ENCODE results near the gene TSHR. TPM values are rescaled to one million over a fixed set of nuclear protein-coding genes. Genes with fewer than 3 reads are reported as not detected.
A peak's percentile ranks its signal among the peaks of the same experiment; 100 is the strongest.

TSHR gene
- total RNA-seq, 1 experiment from 2014 or later = not detected

DNA sequence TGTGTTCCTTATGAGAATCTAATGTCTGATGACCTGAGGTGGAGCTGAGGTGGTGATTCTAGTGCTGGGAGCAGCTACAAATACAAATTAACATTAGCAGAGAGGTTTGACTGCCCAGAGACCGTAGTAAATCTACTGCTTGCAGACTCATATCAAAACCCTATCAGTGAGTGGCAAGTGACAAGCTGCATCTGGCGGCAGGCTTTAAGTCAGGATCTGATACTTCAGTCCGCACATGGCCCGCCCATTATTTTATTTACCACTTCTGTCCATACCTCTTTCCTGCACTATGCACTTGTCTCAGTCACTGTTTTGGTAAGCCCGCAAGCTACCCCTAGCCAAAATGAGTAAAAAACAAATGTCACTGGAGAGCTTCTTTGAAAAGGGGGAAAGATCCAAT, 25.3 kb upstream of the TSHR start:
- Histone ChIP-seq H3K79me2 (ENCODE audit: low read length) (peaks cover 57% of the 10 kb centered on the region), H3K9ac (ENCODE audit: low read length) (no peak overlapping the region), H3K4me1 (ENCODE audit: insufficient read depth, low read length) (peaks cover 15% of the 10 kb centered on the region), H3F3A (ENCODE audit: low read length, unreplicated experiment) (no peaks in the 10 kb centered on the region), H3K4me3 (ENCODE audit: low read length) (no peak overlapping the region), H3K9me2 (replicated peaks; ENCODE audit: low read length) (no peaks in the 10 kb centered on the region), H3K4me2 (ENCODE audit: low read length) (no peak overlapping the region), H2AFZ (ENCODE audit: low read length) (no peak overlapping the region), H4K20me1 (ENCODE audit: low read length) (0 out of 2 replicates have a peak, but pooled peaks cover 7% of the 10 kb centered on the region), H3K27ac (ENCODE audit: low read length) (no peak overlapping the region), H3K27me3 (ENCODE audit: low read length) (no peaks in the 10 kb centered on the region), H3K36me3 (ENCODE audit: low read depth, low read length) (no peaks in the 10 kb centered on the region), H3K9me3 (ENCODE audit: low read length) (no peaks in the 10 kb centered on the region)
- POLR2A ChIA-PET (ENCODE audit: unreplicated experiment) = no interaction called here
- CTCF ChIA-PET = no interaction called here
- no peak for DNase-seq
- BruUV-seq (replicated peaks) = no TSS peak
- TF ChIP-seq EZH2 (IDR thresholded peaks at IDR 0.05; ENCODE audit: low read length, unreplicated experiment) (no peak), EZH2phosphoT487 (IDR thresholded peaks at IDR 0.05; ENCODE audit: borderline replicate concordance, low read length) (no peak)
- TF ChIP-seq, protein P1, sequence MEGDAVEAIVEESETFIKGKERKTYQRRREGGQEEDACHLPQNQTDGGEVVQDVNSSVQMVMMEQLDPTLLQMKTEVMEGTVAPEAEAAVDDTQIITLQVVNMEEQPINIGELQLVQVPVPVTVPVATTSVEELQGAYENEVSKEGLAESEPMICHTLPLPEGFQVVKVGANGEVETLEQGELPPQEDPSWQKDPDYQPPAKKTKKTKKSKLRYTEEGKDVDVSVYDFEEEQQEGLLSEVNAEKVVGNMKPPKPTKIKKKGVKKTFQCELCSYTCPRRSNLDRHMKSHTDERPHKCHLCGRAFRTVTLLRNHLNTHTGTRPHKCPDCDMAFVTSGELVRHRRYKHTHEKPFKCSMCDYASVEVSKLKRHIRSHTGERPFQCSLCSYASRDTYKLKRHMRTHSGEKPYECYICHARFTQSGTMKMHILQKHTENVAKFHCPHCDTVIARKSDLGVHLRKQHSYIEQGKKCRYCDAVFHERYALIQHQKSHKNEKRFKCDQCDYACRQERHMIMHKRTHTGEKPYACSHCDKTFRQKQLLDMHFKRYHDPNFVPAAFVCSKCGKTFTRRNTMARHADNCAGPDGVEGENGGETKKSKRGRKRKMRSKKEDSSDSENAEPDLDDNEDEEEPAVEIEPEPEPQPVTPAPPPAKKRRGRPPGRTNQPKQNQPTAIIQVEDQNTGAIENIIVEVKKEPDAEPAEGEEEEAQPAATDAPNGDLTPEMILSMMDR (conservative IDR thresholded peaks at IDR 0.05; ENCODE audit: low read depth, low read length) = no peak
- no peak for ATAC-seq
- intact Hi-C loops (cut with micrococcal nuclease) = no loop called here

DNA sequence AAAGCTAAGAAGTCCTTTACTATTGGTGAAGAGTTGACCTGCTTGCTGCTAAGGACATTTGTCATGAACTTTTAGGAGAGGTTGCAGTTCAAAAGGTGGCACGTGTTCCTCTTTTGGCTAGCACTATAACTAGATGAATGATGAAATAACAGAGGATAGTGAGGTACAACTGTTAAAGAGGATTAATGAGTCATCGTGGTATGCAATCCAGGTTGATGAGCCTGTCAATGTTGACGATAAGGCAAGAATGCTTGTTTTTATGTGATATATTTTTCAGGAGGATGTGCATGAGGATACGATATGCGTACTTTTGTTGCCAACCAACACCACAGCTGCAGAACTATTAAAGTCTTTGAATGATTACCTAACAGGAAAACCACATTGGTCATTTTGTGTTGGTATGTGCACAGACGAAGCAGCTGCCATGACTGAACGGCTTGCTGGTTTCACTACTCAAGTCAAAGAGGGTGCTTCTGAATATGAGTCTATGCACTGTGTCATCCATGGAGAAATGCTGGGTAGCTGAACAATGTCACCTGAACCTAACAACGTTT, 24.5 kb upstream of the TSHR start:
- DNase-seq = peak; percentile 77

GRCh38 chr14:80933282-80933681, 22.1 kb upstream of the TSHR start:
- H3K36me3 ChIP-seq (ENCODE audit: low read depth, low read length) = no peaks in the 10 kb centered on the region; the same call in 1 of the 2 replicates
- TF ChIP-seq EZH2phosphoT487 (IDR thresholded peaks at IDR 0.05; ENCODE audit: borderline replicate concordance, low read length) = no peak
- TF ChIP-seq, protein P1 (conservative IDR thresholded peaks at IDR 0.05; ENCODE audit: low read depth, low read length) = no peak
- TF ChIP-seq EZH2 (IDR thresholded peaks at IDR 0.05; ENCODE audit: low read length, unreplicated experiment) = no peak
- no peaks in the 10 kb centered on the region for H3F3A ChIP-seq (ENCODE audit: low read length, unreplicated experiment)
- peaks cover 15% of the 10 kb centered on the region for H3K4me1 ChIP-seq (ENCODE audit: insufficient read depth, low read length)
- BruUV-seq (replicated peaks) = no TSS peak
- H3K4me2 ChIP-seq (ENCODE audit: low read length) = no peak overlapping the region
- no peak overlapping the region for H3K27ac ChIP-seq (ENCODE audit: low read length)
- intact Hi-C loops (cut with micrococcal nuclease) = no loop called here
- no peaks in the 10 kb centered on the region for H3K27me3 ChIP-seq (ENCODE audit: low read length)
- peaks cover 46% of the 10 kb centered on the region for H3K79me2 ChIP-seq (ENCODE audit: low read length)
- H3K9ac ChIP-seq (ENCODE audit: low read length) = no peak overlapping the region
- no peaks in the 10 kb centered on the region for H3K9me2 ChIP-seq (replicated peaks; ENCODE audit: low read length)
- no peak for DNase-seq
- H3K4me3 ChIP-seq (ENCODE audit: low read length) = no peak overlapping the region
- no peak overlapping the region for H2AFZ ChIP-seq (ENCODE audit: low read length)
- POLR2A ChIA-PET (ENCODE audit: unreplicated experiment) = no interaction called here
- no peaks in the 10 kb centered on the region for H3K9me3 ChIP-seq (ENCODE audit: low read length)
- ATAC-seq = no peak
- CTCF ChIA-PET = no interaction called here
- 0 out of 2 replicates have a peak, but pooled peaks cover 7% of the 10 kb centered on the region for H4K20me1 ChIP-seq (ENCODE audit: low read length)

More for the DNA sequence above, 24.5 kb upstream of the TSHR start:
- Histone ChIP-seq H3K9me3 (ENCODE audit: low read length) (no peaks in the 10 kb centered on the region), H3K9ac (ENCODE audit: low read length) (no peak overlapping the region), H3K79me2 (ENCODE audit: low read length) (peaks cover 54% of the 10 kb centered on the region), H3K9me2 (replicated peaks; ENCODE audit: low read length) (no peaks in the 10 kb centered on the region), H4K20me1 (ENCODE audit: low read length) (0 out of 2 replicates have a peak, but pooled peaks cover 7% of the 10 kb centered on the region), H3K4me2 (ENCODE audit: low read length) (peak overlapping the region; percentile 61), H2AFZ (ENCODE audit: low read length) (no peak overlapping the region), H3K27ac (ENCODE audit: low read length) (peak overlapping the region; percentile 4; the same call in 1 of the 2 replicates), H3K36me3 (ENCODE audit: low read depth, low read length) (no peaks in the 10 kb centered on the region; the same call in 1 of the 2 replicates), H3K4me1 (ENCODE audit: insufficient read depth, low read length) (peaks cover 15% of the 10 kb centered on the region), H3K27me3 (ENCODE audit: low read length) (no peaks in the 10 kb centered on the region), H3K4me3 (ENCODE audit: low read length) (peak overlapping the region; percentile 18; the same call in 1 of the 2 replicates), H3F3A (ENCODE audit: low read length, unreplicated experiment) (no peaks in the 10 kb centered on the region)
- intact Hi-C loops (cut with micrococcal nuclease) = no loop called here
- BruUV-seq (replicated peaks) = no TSS peak
- peak; percentile 82 for ATAC-seq
- ChIA-PET POLR2A (ENCODE audit: unreplicated experiment) (no interaction called here), CTCF (no interaction called here)
- no peak for TF ChIP-seq EZH2 (IDR thresholded peaks at IDR 0.05; ENCODE audit: low read length, unreplicated experiment)
- TF ChIP-seq, protein P1 (conservative IDR thresholded peaks at IDR 0.05; ENCODE audit: low read depth, low read length) = no peak
- TF ChIP-seq EZH2phosphoT487 (IDR thresholded peaks at IDR 0.05; ENCODE audit: borderline replicate concordance, low read length) = no peak
